ENCODE data around the gene PHYKPL. TPM values are rescaled to one million over a fixed set of nuclear protein-coding genes. Genes with fewer than 3 reads are reported as not detected.

Gene PHYKPL
- total RNA-seq, 2 experiments from 2014 or later: 60.4 to 62.1 TPM

- POLR2A ChIA-PET: interaction anchor here (2.1 kb wide), 1 partner anchor 9 kb away, joined by 9 read pairs; no protein-coding TSS in a partner anchor
Observed at GRCh38 chr5:178202541-178202940, 30.1 kb downstream of the PHYKPL start.

GRCh38 chr5:178201927-178202235, 30.7 kb downstream of the PHYKPL start:
- ChIA-PET CTCF (no interaction called here), POLR2A (interaction anchor here (1.0 to 2.1 kb wide), 3 partner anchors 8 to 27 kb away, joined by 3 to 9 read pairs (median 4); no protein-coding TSS in a partner anchor)
- H3K9me3 Mint-ChIP-seq: no peaks in the 10 kb centered on the region
- no peak overlapping the region for H3K27ac Mint-ChIP-seq
- no peak for ATAC-seq
- TF ChIP-seq CTCF (IDR thresholded peaks at IDR 0.05): no peak
- peak overlapping the region; percentile 22 for H3K4me3 Mint-ChIP-seq
- intact Hi-C loops (cut with micrococcal nuclease): no loop called here
- no peak for DNase-seq
- peaks cover 20% of the 10 kb centered on the region for H3K36me3 Mint-ChIP-seq (ENCODE audit: low read depth)
- H3K27me3 Mint-ChIP-seq: peaks cover 2% of the 10 kb centered on the region
- peaks cover 21% of the 10 kb centered on the region for H3K4me1 Mint-ChIP-seq (ENCODE audit: low read depth)

More at GRCh38 chr5:178202541-178202940, 30.1 kb downstream of the PHYKPL start:
- H3K27ac Mint-ChIP-seq: no peak overlapping the region
- intact Hi-C loops (cut with micrococcal nuclease): no loop called here
- H3K4me1 Mint-ChIP-seq (ENCODE audit: low read depth): peaks cover 26% of the 10 kb centered on the region
- H3K9me3 Mint-ChIP-seq: no peaks in the 10 kb centered on the region
- ATAC-seq: no peak
- H3K27me3 Mint-ChIP-seq: peaks cover 2% of the 10 kb centered on the region
- CTCF ChIA-PET: interaction anchor here (1.0 to 1.2 kb wide), 2 partner anchors 18 to 82 kb away, joined by 3 read pairs; no protein-coding TSS in a partner anchor
- peak overlapping the region; percentile 54 for H3K4me3 Mint-ChIP-seq
- DNase-seq: no peak
- H3K36me3 Mint-ChIP-seq (ENCODE audit: low read depth): peaks cover 26% of the 10 kb centered on the region
- TF ChIP-seq CTCF (IDR thresholded peaks at IDR 0.05): no peak

- CTCF ChIA-PET: no interaction called here
- ATAC-seq: no peak
Observed at GRCh38 chr5:178201221-178201926, 31.2 kb downstream of the PHYKPL start.

GRCh38 chr5:178199581-178200434, 32.8 kb downstream of the PHYKPL start:
- intact Hi-C loops (cut with micrococcal nuclease): no loop called here
- CTCF ChIA-PET: no interaction called here
- Mint-ChIP-seq H3K9me3 (no peaks in the 10 kb centered on the region), H3K27me3 (peaks cover 2% of the 10 kb centered on the region), H3K4me1 (ENCODE audit: low read depth) (peaks cover 9% of the 10 kb centered on the region), H3K36me3 (ENCODE audit: low read depth) (peaks cover 3% of the 10 kb centered on the region), H3K4me3 (no peak overlapping the region), H3K27ac (no peak overlapping the region)
- POLR2A ChIA-PET: interaction anchor here (0.7 kb wide), 1 partner anchor 14 kb away, joined by 3 read pairs; no protein-coding TSS in a partner anchor
- DNase-seq (no peak), ATAC-seq (no peak)
- no peak for TF ChIP-seq CTCF (IDR thresholded peaks at IDR 0.05)

More at GRCh38 chr5:178201221-178201926, 31.2 kb downstream of the PHYKPL start:
- peaks cover 15% of the 10 kb centered on the region for H3K36me3 Mint-ChIP-seq (ENCODE audit: low read depth)
- POLR2A ChIA-PET: interaction anchor here (1.0 to 2.1 kb wide), 3 partner anchors 8 to 27 kb away, joined by 3 to 9 read pairs (median 4); no protein-coding TSS in a partner anchor
- peaks cover 2% of the 10 kb centered on the region for H3K27me3 Mint-ChIP-seq
- no peaks in the 10 kb centered on the region for H3K9me3 Mint-ChIP-seq
- H3K27ac Mint-ChIP-seq: no peak overlapping the region
- H3K4me3 Mint-ChIP-seq: no peak overlapping the region
- DNase-seq: no peak
- intact Hi-C loops (cut with micrococcal nuclease): no loop called here
- no peak for TF ChIP-seq CTCF (IDR thresholded peaks at IDR 0.05)
- H3K4me1 Mint-ChIP-seq (ENCODE audit: low read depth): peaks cover 16% of the 10 kb centered on the region

Data from activated CD8-positive, alpha-beta T cell treated with anti-CD3 and anti-CD28 coated beads for 36 hours (primary cell).